ENCODE results near the gene CBFA2T2.
"Not testable (repeated sequence)": the region's sequence is repeated elsewhere in the genome, so short reads cannot be mapped to it uniquely, and the experiment has no call there.

Gene CBFA2T2

DNA sequence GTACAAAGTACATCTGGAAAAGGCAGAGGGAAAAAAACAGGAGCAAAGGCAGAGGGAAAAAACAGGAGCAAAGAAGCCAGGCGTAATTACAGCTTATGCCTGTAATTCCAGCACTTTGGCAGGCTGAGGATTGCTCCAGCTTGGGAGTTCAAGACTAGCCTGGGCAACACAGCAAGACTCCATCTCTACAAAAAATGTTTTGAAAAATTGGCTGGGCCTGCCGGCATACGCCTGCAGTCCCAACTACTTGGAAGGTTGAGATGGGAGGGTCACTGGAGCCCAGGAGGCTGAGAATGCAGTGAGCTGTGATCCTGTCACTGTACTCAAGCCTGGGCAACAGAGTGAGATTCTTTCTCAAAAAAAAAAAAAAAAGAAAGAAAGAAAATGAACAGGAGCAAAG, 19.0 kb upstream of the CBFA2T2 start:
- DNase-seq (ENCODE audit: low read depth in 2 of 2) = no peak

GRCh38 chr20:33472868-33473435, 16.9 kb upstream of the CBFA2T2 start:
- DNase-seq (ENCODE audit: low read depth in 2 of 2) = no peak

DNA sequence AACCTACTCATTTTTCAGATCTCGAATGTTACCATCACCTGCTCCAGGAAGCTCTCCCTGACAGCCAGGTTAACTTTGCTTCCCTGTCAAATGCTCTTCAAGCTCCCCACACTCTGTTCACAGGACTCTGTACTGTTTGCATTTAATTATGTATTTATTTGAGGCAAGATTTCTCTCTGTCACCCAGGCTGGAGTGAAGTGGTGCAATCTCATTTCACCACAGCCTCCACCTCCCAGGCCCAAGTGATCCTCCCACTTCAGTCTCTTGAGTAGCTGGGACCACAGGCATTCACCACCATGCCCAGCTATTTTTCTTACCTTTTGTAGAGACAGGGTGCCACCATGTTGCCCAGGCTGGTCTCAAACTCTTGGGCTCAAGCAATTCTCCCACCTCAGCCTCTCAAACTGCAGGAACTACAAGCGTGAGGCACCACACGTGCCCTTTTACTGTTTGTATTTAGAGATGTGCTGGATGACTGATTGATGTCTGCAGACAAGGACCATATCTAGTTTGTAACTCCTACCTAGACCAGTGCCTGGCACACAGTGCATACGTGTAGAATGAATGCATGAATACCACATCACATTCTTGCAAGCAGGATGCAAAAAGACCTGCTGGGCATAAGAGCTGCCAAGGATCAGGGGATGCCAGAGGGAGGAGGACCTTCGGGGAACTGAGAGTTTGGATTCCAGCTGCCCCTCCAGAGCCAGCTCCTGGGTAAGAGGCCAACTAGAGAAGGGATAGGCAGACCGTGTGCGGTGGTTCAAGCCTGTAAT, 15.6 kb upstream of the CBFA2T2 start:
- DNase-seq (ENCODE audit: low read depth in 2 of 2) = no peak

DNA sequence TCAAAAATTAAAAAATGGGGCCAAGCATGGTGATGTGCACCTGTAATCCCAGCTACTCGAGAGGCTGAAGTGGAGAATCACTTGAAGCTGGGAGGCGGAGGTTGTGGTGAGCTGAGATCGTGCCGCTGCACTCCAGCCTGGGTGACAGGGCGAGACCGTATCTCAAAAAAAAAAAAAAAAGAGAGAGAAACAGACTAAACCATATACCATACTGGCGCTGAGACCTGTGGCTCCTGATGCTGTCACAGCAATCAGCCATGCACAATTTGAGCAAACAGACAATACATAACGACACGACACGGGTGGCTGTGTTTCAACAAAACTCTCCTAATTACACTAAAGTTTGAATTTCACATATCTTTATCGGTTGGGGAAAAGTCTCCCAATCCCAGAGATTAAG, 14.9 kb upstream of the CBFA2T2 start:
- no peak for DNase-seq (ENCODE audit: low read depth in 2 of 2)

GRCh38 chr20:33475381-33476152, 14.3 kb upstream of the CBFA2T2 start:
- no peak for DNase-seq (ENCODE audit: low read depth in 2 of 2)

DNA sequence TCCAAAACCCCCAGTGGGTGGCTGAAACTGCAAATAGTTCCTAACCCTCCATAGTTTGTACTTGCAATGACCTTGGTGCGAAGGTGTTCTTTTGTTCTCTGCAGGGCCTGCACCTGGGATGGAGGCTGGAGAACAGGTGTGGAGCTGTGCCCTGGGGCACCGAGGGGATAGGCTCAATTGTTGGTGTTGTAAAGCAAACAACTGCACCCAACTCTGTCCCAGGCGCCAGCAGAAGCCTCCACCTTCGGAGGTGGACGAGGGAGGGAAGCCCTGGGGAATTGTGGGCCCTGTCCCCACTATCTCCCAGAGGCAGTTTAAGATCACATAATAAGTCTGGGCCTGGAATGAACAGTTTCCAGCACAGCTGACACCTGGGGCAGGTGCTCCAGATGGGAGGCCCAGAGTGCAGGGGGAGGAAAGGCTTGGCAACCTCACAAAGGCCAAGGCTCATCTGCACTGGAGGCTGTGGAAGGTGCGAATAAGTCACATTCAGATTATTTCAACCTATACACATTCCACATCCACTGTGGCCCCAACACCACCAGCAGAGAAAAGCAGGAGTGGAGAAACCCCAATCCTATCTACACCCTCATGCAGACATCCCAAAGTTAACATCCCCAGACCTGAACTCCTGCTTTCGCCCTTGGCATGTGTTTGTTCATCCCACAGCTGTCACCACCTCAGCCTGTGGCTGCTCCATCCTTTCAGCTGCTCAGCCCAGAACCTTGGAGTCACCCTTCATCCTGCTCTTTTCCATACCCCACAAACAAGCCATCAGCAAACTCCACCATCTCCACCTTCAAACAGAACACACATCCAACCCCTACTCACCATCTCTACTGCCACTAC, 12.3 kb upstream of the CBFA2T2 start:
- DNase-seq (ENCODE audit: low read depth in 2 of 2) = no peak

DNA sequence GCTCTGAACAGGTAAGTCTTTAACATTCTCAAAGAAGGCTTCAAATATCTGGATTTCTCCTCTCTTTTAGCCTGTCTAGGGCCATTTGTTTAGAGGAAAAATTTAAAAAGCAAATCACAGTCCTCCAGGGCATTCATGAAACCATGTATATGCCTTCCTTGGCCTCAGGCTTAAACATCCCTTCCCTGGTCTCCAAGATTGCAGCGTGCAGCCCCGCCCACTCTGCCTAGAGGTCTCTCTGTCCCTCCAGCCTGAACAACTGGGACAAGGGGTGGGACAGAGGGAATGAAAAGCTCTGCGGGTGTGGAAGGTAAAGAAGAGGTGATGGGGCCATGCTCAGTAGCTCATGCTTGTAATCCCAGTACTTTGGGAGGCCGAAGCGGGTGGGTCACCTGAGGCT, 9.8 kb upstream of the CBFA2T2 start:
- DNase-seq (ENCODE audit: low read depth in 2 of 2) = no peak

- no peak for DNase-seq (ENCODE audit: low read depth in 2 of 2)
These were observed 8.4 kb upstream of the CBFA2T2 start for GRCh38 chr20:33481431-33481941.

- DNase-seq (ENCODE audit: low read depth in 2 of 2) = no peak
These were observed 7.3 kb upstream of the CBFA2T2 start for GRCh38 chr20:33482581-33482980.

GRCh38 chr20:33483186-33483585, 6.7 kb upstream of the CBFA2T2 start:
- not testable (repeated sequence) for DNase-seq (ENCODE audit: low read depth in 2 of 2)

DNA sequence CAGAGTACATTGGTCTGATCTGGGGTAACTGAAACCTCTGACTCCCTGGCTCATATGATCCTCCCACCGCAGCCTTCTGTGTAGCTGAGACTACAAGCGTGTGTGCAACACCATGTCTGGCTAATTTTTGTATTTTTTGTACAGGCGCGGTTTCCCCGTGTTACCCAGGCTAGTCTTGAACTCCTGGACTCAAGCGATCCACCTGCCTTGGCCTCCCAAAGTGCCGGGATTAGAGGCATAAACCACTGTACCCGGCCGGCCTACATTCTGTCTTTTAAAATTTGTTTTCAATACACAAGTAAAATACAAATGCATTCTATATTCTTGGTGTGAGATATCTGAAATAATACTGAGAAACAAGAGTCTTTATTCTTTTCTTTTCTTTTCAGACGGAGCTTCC, 1.7 kb upstream of the CBFA2T2 start:
- no peak for DNase-seq (ENCODE audit: low read depth in 2 of 2)

DNA sequence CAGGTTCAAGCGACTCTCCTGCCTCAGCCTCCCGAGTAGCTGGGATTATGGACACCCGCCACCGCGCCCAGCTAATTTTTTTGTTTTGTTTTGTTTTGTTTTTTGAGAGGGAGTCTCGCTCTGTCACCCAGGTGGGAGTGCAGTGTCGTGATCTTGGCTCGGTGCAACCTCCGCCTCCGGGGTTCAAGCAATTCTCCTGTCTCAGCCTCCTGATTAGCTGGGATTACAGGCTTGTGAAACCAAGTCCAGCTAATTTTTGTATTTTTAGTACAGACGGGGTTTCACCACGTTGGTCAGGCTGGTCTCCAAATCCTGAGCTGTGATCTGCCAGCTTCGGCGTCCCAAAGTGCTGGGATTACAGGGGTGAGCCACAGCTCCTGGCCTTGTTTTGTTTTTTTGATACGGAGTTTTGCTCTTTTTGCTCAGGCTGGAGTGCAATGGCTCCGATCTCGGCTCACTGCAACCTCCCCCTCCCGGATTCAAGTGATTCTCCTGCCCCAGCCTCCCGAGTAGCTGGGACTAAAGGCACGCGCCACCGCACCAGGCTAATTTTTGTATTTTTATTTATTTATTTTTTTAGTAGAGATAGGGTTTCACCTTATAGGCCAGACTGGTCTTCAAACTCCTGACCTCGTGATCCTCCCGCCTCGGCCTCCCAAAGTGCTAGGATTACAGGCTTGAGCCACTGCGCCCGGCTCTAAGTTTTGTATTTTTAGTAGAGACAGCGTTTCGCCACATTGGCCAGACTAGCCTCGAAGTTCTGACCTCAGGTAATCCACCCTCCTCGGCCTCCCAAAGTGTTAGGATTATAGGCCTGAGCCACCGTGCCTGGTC, 1.0 kb upstream of the CBFA2T2 start:
- not testable (repeated sequence) for DNase-seq (ENCODE audit: low read depth in 2 of 2)

DNA sequence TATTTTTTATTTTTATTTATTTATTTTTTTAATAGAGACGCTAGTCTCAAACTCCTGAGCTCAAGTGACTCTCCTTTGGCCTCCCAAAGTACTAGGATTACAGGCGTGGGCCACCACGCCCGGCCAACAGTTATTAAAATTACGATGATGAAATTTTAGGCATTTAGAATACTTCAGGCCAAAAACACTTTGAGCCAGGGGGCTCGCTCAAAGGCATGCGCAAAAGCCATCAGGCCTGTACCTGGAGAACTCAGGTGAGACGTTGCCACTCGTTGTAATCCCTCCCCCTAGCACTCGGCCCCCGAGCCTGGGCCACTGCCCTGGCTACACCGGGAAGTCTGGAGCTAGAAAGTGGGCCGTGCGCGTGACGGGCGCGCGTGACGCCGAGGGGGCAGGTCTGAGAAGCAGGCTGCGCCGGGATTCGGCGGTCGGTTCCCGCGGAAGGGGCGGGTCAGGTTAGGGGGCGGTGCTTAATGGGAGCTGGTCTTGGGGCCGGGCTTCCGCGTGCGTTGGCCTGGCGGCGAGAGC, 337 bp upstream of the CBFA2T2 start:
- DNase-seq (ENCODE audit: low read depth in 2 of 2) = peak; percentile 97 to 99

DNA sequence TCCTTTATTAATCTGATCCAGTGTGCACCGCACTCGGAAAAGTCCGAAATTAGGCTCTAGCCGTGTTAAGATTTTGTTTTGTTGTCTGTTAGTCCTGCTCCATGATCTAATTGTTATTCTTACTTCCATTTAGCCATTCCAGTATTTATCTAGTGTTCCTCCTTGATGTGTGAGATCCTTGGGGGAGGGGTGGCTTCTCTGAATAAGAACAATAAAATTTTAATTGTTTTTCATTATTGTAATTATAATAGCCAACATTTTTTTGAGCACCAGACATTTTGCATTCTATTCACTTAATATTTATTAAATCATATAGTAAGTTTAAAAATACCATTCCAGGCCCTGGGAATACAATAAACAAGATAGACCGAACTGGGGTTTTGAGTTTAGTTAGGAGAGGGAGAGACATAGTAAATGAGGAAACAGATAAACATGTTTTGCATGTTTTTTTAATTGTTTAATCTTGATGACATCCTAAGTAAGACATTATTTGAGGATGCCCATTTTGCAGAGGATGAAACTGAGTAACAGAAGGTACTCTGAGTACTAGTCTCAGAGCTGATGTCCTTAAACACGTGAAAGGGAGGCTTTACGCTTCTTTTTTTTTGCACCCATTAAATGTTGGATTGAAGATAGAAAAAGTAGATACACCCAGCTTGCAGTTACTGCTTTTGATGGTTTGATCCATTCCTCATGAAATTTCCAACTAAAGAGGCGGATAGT, 1.2 kb downstream of the CBFA2T2 start:
- DNase-seq (ENCODE audit: low read depth in 2 of 2) = no peak

DNA sequence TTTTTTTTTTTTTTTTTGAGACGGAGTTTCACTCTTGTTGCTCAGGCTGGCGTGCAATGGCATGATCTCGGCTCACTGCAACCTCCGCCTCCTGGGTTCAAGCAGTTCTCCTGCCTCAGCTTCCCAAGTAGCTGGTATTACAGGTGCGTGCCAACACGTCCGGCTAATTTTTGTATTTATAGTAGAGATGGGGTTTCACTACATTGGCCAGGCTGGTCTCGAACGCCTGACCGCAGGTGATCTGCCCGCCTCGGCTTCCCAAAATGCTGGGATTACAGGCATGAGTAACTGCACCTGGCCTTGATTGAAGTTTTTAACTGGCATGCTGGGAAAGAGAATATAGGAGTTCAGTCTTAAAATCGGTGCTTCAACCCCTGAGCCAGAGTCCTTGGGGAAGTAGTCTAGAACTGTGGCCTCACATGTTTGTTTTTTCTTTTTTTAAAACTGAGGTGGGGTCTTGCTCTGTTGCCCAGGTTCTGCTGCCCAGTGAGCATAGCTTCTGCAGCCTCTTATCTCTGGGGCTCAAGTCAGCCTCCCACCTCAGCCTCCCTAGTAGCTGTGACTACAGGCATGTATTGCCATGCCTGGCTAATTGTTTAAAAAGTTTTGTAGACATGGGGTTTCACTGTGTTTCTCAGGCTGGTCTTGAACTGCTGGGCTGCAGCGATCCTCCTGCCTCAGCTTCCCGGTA, 3.3 kb downstream of the CBFA2T2 start:
- no peak for DNase-seq (ENCODE audit: low read depth in 2 of 2)

GRCh38 chr20:33496776-33497175, 6.9 kb downstream of the CBFA2T2 start:
- not testable (repeated sequence) for DNase-seq (ENCODE audit: low read depth in 2 of 2)

DNA sequence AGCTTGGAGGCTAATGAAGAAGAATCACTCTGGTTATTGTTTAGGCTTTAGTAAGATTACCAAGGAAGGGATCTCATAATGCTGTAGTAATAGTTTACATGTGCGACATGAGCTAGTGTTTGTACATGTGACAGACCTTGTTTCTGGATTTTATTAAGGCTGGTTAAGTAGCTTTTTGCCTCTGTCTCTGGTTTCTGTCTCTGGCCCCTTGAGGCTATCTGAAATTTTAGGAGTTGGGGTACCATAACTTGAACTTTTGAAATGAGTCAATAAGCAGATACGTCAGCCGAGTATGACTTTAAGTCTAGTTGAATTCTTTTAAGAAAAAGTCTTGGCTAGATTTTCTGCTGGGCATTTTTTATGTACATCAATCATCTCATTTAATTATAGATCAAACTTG, 9.5 kb downstream of the CBFA2T2 start:
- no peak for DNase-seq (ENCODE audit: low read depth in 2 of 2)

GRCh38 chr20:33501000-33501399, 11.1 kb downstream of the CBFA2T2 start:
- no peak for DNase-seq (ENCODE audit: low read depth in 2 of 2)

- DNase-seq (ENCODE audit: low read depth in 2 of 2) = no peak
These were observed 13.7 kb downstream of the CBFA2T2 start for GRCh38 chr20:33503564-33503963.

Measured in stimulated activated CD8-positive, alpha-beta memory T cell treated with anti-CD3 and anti-CD28 coated beads, Interleukin-7, amount 100 ng/mL, for 4 hours (primary cell).